Activated T-helper 1 cell treated with anti-CD3 and anti-CD28 coated beads, Interleukin-12 subunit alpha, Interleukin-12 subunit beta, Interleukin-2, Interleukin-4 antibody, amounts not matched to agents 30 ng/mL and 10 ng/mL and 1 ng/mL, durations not matched to agents 14 hours and 24 hours and 36 hours (primary cell): Measurements from ENCODE around the gene CSHL1. TPM values are rescaled to one million over a fixed set of nuclear protein-coding genes. Genes with fewer than 3 reads are reported as not detected.
"Not testable (repeated sequence)": the region's sequence is repeated elsewhere in the genome, so short reads cannot be mapped to it uniquely, and the experiment has no call there.

Experiments used
- DNase-seq: peaks from one replicate; pipeline ENCODE4 v3.0.0; 2021; ENCODE audit warnings: low spot score
- H3K27ac Mint-ChIP-seq: one replicate; pipeline ENCODE4 v1.8.0; 2021; ENCODE audit warnings: mild to moderate bottlenecking, mixed read lengths
- H3K27me3 Mint-ChIP-seq: one replicate; pipeline ENCODE4 v1.8.0; 2022; ENCODE audit warnings: mild to moderate bottlenecking, moderate library complexity, mixed read lengths; ENCODE audit not compliant: insufficient read depth
- H3K36me3 Mint-ChIP-seq: one replicate; pipeline ENCODE4 v1.8.0; 2021; ENCODE audit warnings: low read depth, mixed read lengths
- H3K4me1 Mint-ChIP-seq: one replicate; pipeline ENCODE4 v1.8.0; 2021; ENCODE audit warnings: low read depth, mixed read lengths
- H3K4me3 Mint-ChIP-seq: one replicate; pipeline ENCODE4 v1.8.0; 2021; ENCODE audit warnings: mild to moderate bottlenecking, moderate library complexity, mixed read lengths
- H3K9me3 Mint-ChIP-seq: one replicate; pipeline ENCODE4 v1.8.0; 2021; ENCODE audit warnings: mixed read lengths
- intact Hi-C: fragments of 100-400 bp; cut with micrococcal nuclease; formaldehyde crosslinking; loops from one replicate; pipeline ENCODE4 v1.15.1; 2024
- total RNA-seq: library from RNA; stranded (reverse); gene quantifications from 2 replicates; pipeline ENCODE4 v1.2.3, GENCODE V29; 2022

The CSHL1 gene
- total RNA-seq, 1 donor from 2014 or later: not detected

DNA sequence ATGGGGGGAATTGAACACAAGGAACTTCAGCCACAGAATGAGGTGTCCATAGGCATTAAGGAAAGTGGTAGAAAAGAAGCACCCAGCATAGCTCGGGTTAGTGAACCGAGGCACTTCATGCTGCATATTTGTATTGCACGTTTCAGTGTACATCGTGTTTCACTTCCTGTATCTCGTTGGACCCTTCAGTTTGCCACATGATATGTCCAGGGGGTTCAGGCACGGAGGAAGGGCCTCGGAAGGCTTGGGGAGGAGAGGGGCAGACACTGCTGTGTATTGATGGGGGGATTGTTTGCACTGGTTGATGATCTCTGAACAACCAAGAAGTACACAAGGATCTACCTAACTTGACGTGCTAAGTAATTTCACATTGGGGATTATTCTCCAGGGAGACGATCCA lies 11.3 kb upstream of the CSHL1 start:
- H3K27ac Mint-ChIP-seq, DNase-seq, H3K9me3 Mint-ChIP-seq, H3K36me3 Mint-ChIP-seq, H3K27me3 Mint-ChIP-seq, H3K4me1 Mint-ChIP-seq, H3K4me3 Mint-ChIP-seq, intact Hi-C loops: not testable (repeated sequence)

- intact Hi-C loops, H3K36me3 Mint-ChIP-seq: not testable (repeated sequence)
Measured at GRCh38 chr17:63920779-63921178, 9.7 kb upstream of the CSHL1 start.

DNA sequence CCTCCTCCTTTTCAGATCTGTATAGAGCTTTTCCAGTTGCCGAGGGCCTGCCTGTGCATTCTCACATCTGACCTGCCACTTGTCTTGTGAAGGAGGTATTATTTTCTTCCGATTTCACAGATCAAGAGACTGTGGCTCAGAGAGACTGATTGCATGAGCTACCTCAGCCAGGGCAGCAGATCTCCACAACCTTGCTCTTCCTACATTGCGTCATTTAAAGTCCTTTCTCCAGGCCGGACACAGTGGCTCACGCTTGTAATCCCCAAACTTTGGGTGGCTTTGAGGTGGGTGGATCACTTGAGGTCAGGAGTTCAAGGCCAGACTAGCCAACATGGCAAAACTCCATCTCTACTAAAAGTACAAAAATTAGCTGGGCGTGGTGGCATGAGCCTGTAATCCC lies 9.0 kb upstream of the CSHL1 start:
- H3K4me1 Mint-ChIP-seq, H3K27me3 Mint-ChIP-seq, H3K4me3 Mint-ChIP-seq, H3K27ac Mint-ChIP-seq, H3K36me3 Mint-ChIP-seq, H3K9me3 Mint-ChIP-seq, DNase-seq, intact Hi-C loops: not testable (repeated sequence)

More at GRCh38 chr17:63920779-63921178, 9.7 kb upstream of the CSHL1 start:
- not testable (repeated sequence) for H3K27me3 Mint-ChIP-seq, DNase-seq, H3K4me1 Mint-ChIP-seq, H3K4me3 Mint-ChIP-seq, H3K27ac Mint-ChIP-seq, H3K9me3 Mint-ChIP-seq

- H3K36me3 Mint-ChIP-seq: no peaks in the 10 kb centered on the region
- peaks cover 7% of the 10 kb centered on the region for H3K4me1 Mint-ChIP-seq
- intact Hi-C loops: loop anchor here (1.0 to 5.0 kb wide), 5 partner anchors 27 to 363 kb away; no protein-coding TSS in a partner anchor
- no peak overlapping the region for H3K27ac Mint-ChIP-seq
- H3K4me3 Mint-ChIP-seq: no peak overlapping the region
- no peaks in the 10 kb centered on the region for H3K9me3 Mint-ChIP-seq
- H3K27me3 Mint-ChIP-seq: peaks cover 8% of the 10 kb centered on the region
- peak; percentile 65 for DNase-seq
Measured at GRCh38 chr17:63919311-63919723, 8.3 kb upstream of the CSHL1 start.

GRCh38 chr17:63918789-63919305 lies 7.8 kb upstream of the CSHL1 start, which contains the start of gene GH1:
TSS of gene GH1 (minus strand) at chr17:63918839. CDS start at chr17:63918776, 63 bp downstream.
- H3K4me3 Mint-ChIP-seq, H3K27ac Mint-ChIP-seq, H3K4me1 Mint-ChIP-seq, H3K27me3 Mint-ChIP-seq, DNase-seq, H3K36me3 Mint-ChIP-seq, H3K9me3 Mint-ChIP-seq: not testable (repeated sequence)
- intact Hi-C loops: loop anchor here (1.0 to 5.0 kb wide), 5 partner anchors 27 to 363 kb away; no protein-coding TSS in a partner anchor

DNA sequence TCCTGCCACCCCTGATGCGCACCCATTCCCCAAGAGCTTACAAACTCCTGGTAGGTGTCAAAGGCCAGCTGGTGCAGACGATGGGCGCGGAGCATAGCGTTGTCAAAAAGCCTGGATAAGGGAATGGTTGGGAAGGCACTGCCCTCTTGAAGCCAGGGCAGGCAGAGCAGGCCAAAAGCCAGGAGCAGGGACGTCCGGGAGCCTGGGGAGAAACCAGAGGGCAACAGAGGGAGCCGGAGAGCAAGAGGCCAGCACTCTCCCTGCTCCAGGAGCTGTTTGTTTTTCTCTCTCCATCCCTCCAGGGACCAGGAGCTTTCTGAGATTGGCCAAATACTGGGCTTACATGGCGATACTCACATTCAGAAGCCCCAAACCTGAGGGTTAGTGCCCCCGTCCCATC lies 7.2 kb upstream of the CSHL1 start:
- Mint-ChIP-seq H3K4me1 (peaks cover 7% of the 10 kb centered on the region), H3K27me3 (peaks cover 8% of the 10 kb centered on the region), H3K4me3 (no peak overlapping the region), H3K9me3 (no peaks in the 10 kb centered on the region), H3K36me3 (no peaks in the 10 kb centered on the region), H3K27ac (no peak overlapping the region)
- DNase-seq: no peak
- intact Hi-C loops: loop anchor here (5.0 kb wide), 1 partner anchor 364 kb away; no protein-coding TSS in a partner anchor

DNA sequence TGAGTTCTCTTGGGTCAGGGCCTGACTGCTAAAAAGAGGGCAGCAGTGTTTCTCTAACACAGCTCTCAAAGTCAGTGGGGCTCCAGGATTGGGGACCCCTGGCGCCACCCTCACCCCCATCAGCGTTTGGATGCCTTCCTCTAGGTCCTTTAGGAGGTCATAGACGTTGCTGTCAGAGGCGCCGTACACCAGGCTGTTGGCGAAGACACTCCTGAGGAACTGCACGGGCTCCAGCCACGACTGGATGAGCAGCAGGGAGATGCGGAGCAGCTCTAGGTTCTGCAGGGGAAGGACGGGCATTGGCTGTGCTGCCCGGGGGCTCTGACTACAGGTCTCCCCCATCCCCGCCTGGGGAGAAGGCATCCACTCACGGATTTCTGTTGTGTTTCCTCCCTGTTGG lies 6.6 kb upstream of the CSHL1 start:
- Mint-ChIP-seq H3K27me3 (peaks cover 8% of the 10 kb centered on the region), H3K4me3 (no peak overlapping the region), H3K9me3 (no peaks in the 10 kb centered on the region), H3K27ac (no peak overlapping the region), H3K36me3 (no peaks in the 10 kb centered on the region), H3K4me1 (peaks cover 7% of the 10 kb centered on the region)
- DNase-seq: no peak
- intact Hi-C loops: loop anchor here (5.0 kb wide), 1 partner anchor 365 kb away; no protein-coding TSS in a partner anchor

DNA sequence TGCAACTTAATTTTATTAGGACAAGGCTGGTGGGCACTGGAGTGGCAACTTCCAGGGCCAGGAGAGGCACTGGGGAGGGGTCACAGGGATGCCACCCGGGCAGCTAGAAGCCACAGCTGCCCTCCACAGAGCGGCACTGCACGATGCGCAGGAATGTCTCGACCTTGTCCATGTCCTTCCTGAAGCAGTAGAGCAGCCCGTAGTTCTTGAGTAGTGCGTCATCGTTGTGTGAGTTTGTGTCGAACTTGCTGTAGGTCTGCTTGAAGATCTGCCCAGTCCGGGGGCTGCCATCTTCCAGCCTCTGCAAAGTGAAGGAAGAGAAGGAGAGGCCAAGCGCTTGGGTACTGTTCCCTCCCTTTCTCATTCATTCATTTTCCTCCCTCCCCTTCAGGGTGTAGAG lies 6.1 kb upstream of the CSHL1 start:
- H3K27ac Mint-ChIP-seq, H3K27me3 Mint-ChIP-seq, H3K4me3 Mint-ChIP-seq, H3K36me3 Mint-ChIP-seq, H3K4me1 Mint-ChIP-seq, DNase-seq, H3K9me3 Mint-ChIP-seq: not testable (repeated sequence)
- intact Hi-C loops: loop anchor here (5.0 kb wide), 1 partner anchor 365 kb away; no protein-coding TSS in a partner anchor

GRCh38 chr17:63916566-63917185 lies 5.6 kb upstream of the CSHL1 start:
- DNase-seq: no peak
- Mint-ChIP-seq H3K27me3 (peaks cover 6% of the 10 kb centered on the region), H3K27ac (no peak overlapping the region), H3K36me3 (no peaks in the 10 kb centered on the region), H3K9me3 (no peaks in the 10 kb centered on the region), H3K4me1 (peaks cover 7% of the 10 kb centered on the region), H3K4me3 (no peak overlapping the region)
- intact Hi-C loops: loop anchor here (5.0 kb wide), 1 partner anchor 366 kb away; no protein-coding TSS in a partner anchor

DNA sequence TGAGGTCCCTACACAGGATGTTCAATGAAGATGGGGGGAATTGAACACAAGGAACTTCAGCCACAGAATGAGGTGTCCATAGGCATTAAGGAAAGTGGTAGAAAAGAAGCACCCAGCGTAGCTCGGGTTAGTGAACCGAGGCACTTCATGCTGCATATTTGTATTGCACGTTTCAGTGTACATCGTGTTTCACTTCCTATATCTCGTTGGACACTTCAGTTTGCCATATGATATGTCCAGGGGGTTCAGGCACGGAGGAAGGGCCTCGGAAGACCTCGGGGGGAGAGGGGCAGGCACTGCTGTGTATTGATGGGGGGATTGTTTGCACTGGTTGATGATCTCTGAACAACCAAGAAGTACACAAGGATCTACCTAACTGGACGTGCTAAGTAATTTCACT lies 4.7 kb upstream of the CSHL1 start:
- H3K27me3 Mint-ChIP-seq, H3K4me3 Mint-ChIP-seq, H3K27ac Mint-ChIP-seq, DNase-seq, H3K9me3 Mint-ChIP-seq, H3K36me3 Mint-ChIP-seq, H3K4me1 Mint-ChIP-seq: not testable (repeated sequence)
- intact Hi-C loops: loop anchor here (5.0 kb wide), 1 partner anchor 367 kb away; no protein-coding TSS in a partner anchor

GRCh38 chr17:63914471-63914870 lies 3.4 kb upstream of the CSHL1 start:
- no peak overlapping the region for H3K27ac Mint-ChIP-seq
- H3K9me3 Mint-ChIP-seq: no peaks in the 10 kb centered on the region
- peaks cover 7% of the 10 kb centered on the region for H3K27me3 Mint-ChIP-seq
- no peak for DNase-seq
- intact Hi-C loops: no loop called here
- no peaks in the 10 kb centered on the region for H3K36me3 Mint-ChIP-seq
- peaks cover 6% of the 10 kb centered on the region for H3K4me1 Mint-ChIP-seq
- H3K4me3 Mint-ChIP-seq: no peak overlapping the region

DNA sequence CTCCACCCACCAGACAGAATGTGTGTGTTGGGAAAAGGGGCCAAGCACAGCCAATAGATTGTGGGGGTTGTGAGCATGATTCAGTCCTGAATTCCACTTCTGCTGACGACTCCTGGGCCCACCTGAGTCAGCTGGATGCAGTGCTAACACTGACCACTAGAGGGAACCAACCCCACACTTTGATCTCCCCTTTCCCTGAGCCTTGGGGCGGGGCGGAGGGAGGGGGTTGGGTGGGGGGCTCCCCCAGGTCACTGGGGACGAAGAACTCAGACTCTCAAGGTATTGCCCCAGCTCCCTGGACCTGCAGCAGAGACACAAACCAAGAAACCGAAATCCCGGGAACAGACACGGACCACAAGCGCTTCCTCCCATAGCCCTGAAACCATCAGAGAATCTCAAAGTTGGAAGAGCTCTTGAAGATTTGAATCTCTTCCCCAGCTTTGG lies 621 bp upstream of the CSHL1 start:
- DNase-seq: peak; percentile 37
- Mint-ChIP-seq H3K27ac (no peak overlapping the region), H3K36me3 (no peaks in the 10 kb centered on the region), H3K4me1 (no peaks in the 10 kb centered on the region), H3K9me3 (no peaks in the 10 kb centered on the region), H3K4me3 (no peak overlapping the region), H3K27me3 (peaks cover 14% of the 10 kb centered on the region)
- intact Hi-C loops: no loop called here

DNA sequence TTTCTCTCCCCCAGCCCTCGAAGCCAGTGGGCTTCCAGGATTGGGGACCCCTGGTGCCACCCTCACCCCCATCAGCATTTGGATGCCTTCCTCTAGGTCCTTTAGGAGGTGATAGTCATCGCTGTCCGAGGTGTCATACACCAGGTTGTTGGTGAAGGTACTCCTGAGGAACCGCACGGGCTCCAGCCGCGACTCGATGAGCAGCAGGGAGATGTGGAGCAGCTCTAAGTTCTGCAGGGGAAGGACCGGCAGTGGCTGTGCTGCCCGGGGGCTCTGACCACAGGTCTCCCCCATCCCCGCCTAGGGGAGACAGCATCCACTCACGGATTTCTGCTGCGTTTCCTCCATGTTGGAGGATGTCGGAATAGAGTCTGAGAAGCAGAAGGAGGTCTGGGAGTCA lies 962 bp downstream of the CSHL1 start:
- Mint-ChIP-seq H3K4me3 (no peak overlapping the region), H3K36me3 (no peaks in the 10 kb centered on the region), H3K4me1 (no peaks in the 10 kb centered on the region), H3K27me3 (peaks cover 14% of the 10 kb centered on the region), H3K9me3 (no peaks in the 10 kb centered on the region), H3K27ac (no peak overlapping the region)
- intact Hi-C loops: no loop called here
- DNase-seq: no peak
